Stomach (tissue), 4 donors: ENCODE results near the gene GAA.

ENCODE experiments used
- CTCF ChIP-seq, 7 experiments: fragments of 450-650 bp in 4 of 7; fragments of 200-600 bp in 3 of 7; sonication (generic) in 3 of 7; IDR thresholded peaks; one replicate each; pipeline ENCODE4 v1.5.1; 2016 to 2019; ENCODE audit warnings: antibody characterized with exemption in 7 of 7, control low read depth in 2 of 7, mild to moderate bottlenecking in 1 of 7
- POLR2A ChIP-seq, 4 donors: fragments of 450-650 bp; IDR thresholded peaks; one replicate each; pipeline ENCODE4 v1.6.1; 2016; ENCODE audit warnings: antibody characterized with exemption in 4 of 4, control low read depth in 2 of 4, mild to moderate bottlenecking in 1 of 4, moderate library complexity in 1 of 4
- POLR2AphosphoS5 ChIP-seq, 3 donors: sonication (generic); formaldehyde crosslinking; IDR thresholded peaks; one replicate each; pipeline ENCODE4 v1.6.1; 2016; ENCODE audit warnings: antibody characterized with exemption in 3 of 3

- no peak for TF ChIP-seq POLR2A (IDR thresholded peaks at IDR 0.05)
- peak in 4 of 7 experiments; percentile 58 to 77 (median 70) for TF ChIP-seq CTCF (IDR thresholded peaks at IDR 0.05)
- no peak for TF ChIP-seq POLR2AphosphoS5 (IDR thresholded peaks at IDR 0.05)
Observed at GRCh38 chr17:80082403-80083135, 18.8 kb upstream of the GAA start.
